Measurements from ENCODE around the gene NKAIN2.

DNA sequence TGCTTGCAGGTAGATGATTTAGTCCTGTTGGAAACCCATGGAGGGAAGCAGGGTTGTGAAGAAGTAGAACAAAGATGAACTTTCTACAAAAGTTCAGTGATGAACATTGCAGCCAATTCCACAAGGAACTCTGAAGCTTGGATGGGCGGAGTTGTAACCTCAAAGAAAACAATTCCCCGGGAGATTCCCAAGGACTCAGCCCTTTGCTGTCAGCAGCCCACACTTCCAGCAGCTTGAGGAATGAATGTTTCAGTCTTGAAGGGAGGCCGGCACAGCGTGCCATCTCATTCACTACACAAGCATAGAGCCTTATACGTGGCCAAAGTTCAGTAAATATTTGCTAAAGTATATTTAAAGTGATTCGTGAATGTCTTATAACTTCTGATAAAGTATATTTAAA, 269.4 kb downstream of the NKAIN2 start:
- TF ChIP-seq, protein P1, sequence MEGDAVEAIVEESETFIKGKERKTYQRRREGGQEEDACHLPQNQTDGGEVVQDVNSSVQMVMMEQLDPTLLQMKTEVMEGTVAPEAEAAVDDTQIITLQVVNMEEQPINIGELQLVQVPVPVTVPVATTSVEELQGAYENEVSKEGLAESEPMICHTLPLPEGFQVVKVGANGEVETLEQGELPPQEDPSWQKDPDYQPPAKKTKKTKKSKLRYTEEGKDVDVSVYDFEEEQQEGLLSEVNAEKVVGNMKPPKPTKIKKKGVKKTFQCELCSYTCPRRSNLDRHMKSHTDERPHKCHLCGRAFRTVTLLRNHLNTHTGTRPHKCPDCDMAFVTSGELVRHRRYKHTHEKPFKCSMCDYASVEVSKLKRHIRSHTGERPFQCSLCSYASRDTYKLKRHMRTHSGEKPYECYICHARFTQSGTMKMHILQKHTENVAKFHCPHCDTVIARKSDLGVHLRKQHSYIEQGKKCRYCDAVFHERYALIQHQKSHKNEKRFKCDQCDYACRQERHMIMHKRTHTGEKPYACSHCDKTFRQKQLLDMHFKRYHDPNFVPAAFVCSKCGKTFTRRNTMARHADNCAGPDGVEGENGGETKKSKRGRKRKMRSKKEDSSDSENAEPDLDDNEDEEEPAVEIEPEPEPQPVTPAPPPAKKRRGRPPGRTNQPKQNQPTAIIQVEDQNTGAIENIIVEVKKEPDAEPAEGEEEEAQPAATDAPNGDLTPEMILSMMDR (IDR thresholded peaks at IDR 0.05), result no peak
- no peak for TF ChIP-seq ZFX (IDR thresholded peaks at IDR 0.05; ENCODE audit: borderline replicate concordance)

All from 22Rv1 (cell line).